Brain microvascular endothelial cell (primary cell): ENCODE results near the gene TFEB.

ENCODE experiments used
- DNase-seq: peaks from one replicate; pipeline ENCODE4 v3.0.0-alpha.2; 2020
- H3K27ac ChIP-seq: fragments of 250-450 bp; sonication (Bioruptor Pico); 2 replicates; pipeline ENCODE4 v1.5.1; 2020; ENCODE audit warnings: mild to moderate bottlenecking, moderate library complexity
- H3K27me3 ChIP-seq: fragments of 250-450 bp; sonication (Bioruptor Pico); replicated peaks from 2 replicates; pipeline ENCODE4 v1.5.1; 2020; ENCODE audit warnings: mild to moderate bottlenecking
- H3K36me3 ChIP-seq: fragments of 250-450 bp; sonication (Bioruptor Pico); replicated peaks from 2 replicates; pipeline ENCODE4 v1.5.1; 2020; ENCODE audit warnings: mild to moderate bottlenecking
- H3K4me3 ChIP-seq: 2 replicates; pipeline ENCODE4 v1.5.1; 2011; ENCODE audit warnings: low read depth, mild to moderate bottlenecking, control low read depth, low read length, moderate library complexity
- CTCF ChIP-seq: IDR thresholded peaks from 2 replicates; pipeline ENCODE4 v1.5.1; 2011; ENCODE audit warnings: low read depth, mild to moderate bottlenecking, moderate library complexity, low read length, control low read depth, inconsistent platforms; ENCODE audit errors: missing control alignments
- in situ Hi-C: cut with HindIII; loops from 2 replicates; pipeline ENCODE4 v1.10.0; 2017; ENCODE audit warnings: low sequenced_read_pairs, low pct_ligation_motif_present

The TFEB gene

GRCh38 chr6:41779788-41780550 is 44.6 kb upstream of the TFEB start, which contains the start of gene FRS3:
Gene FRS3, minus strand, starts transcription at chr6:41779900. Its CDS starts 2,913 bp downstream, at chr6:41776987.
- H3K27me3 ChIP-seq, result no peaks in the 10 kb centered on the region
- no peak within 1 kb of the TSS for H3K27ac ChIP-seq
- in situ Hi-C loops, result loop anchor here (25.0 kb wide), 1 partner anchor 257 kb away; no protein-coding TSS in a partner anchor
- DNase-seq, result peak; percentile 84
- peak within 1 kb of the TSS; percentile 69 for H3K4me3 ChIP-seq
- peaks cover 5% of the 10 kb centered on the region for H3K36me3 ChIP-seq
- peak; percentile 87 for TF ChIP-seq CTCF

GRCh38 chr6:41779336-41779735 is 43.9 kb upstream of the TFEB start:
- peaks cover 5% of the 10 kb centered on the region for H3K36me3 ChIP-seq
- H3K4me3 ChIP-seq, result peak overlapping the region; percentile 69
- DNase-seq, result no peak
- H3K27me3 ChIP-seq, result no peaks in the 10 kb centered on the region
- H3K27ac ChIP-seq, result no peak overlapping the region
- TF ChIP-seq CTCF, result no peak
- in situ Hi-C loops, result loop anchor here (25.0 kb wide), 1 partner anchor 258 kb away; no protein-coding TSS in a partner anchor

- no peak for TF ChIP-seq CTCF
- Histone ChIP-seq H3K27me3 (no peaks in the 10 kb centered on the region), H3K4me3 (peak overlapping the region; percentile 69), H3K27ac (no peak overlapping the region), H3K36me3 (peaks cover 5% of the 10 kb centered on the region)
- DNase-seq, result no peak
- in situ Hi-C loops, result loop anchor here (25.0 kb wide), 1 partner anchor 258 kb away; no protein-coding TSS in a partner anchor
Observed at GRCh38 chr6:41778895-41779294, 43.5 kb upstream of the TFEB start.

- H3K27ac ChIP-seq, result no peak overlapping the region
- peaks cover 6% of the 10 kb centered on the region for H3K36me3 ChIP-seq
- no peak overlapping the region for H3K4me3 ChIP-seq
- in situ Hi-C loops, result loop anchor here (25.0 kb wide), 1 partner anchor 260 kb away; no protein-coding TSS in a partner anchor
- no peaks in the 10 kb centered on the region for H3K27me3 ChIP-seq
- no peak for TF ChIP-seq CTCF
- no peak for DNase-seq
Observed at GRCh38 chr6:41777551-41778285, 42.3 kb upstream of the TFEB start.

- Histone ChIP-seq H3K4me3 (no peak overlapping the region), H3K36me3 (peaks cover 14% of the 10 kb centered on the region), H3K27ac (no peak overlapping the region), H3K27me3 (no peaks in the 10 kb centered on the region)
- no peak for DNase-seq
- in situ Hi-C loops, result loop anchor here (25.0 kb wide), 1 partner anchor 262 kb away; no protein-coding TSS in a partner anchor
- no peak for TF ChIP-seq CTCF
Observed at GRCh38 chr6:41775293-41775882, 40.0 kb upstream of the TFEB start.
